Upper lobe of right lung (tissue), 1 donor: ENCODE data around the gene FUNDC1. TPM values are rescaled to one million over a fixed set of nuclear protein-coding genes. Genes with fewer than 3 reads are reported as not detected.

Source experiments
- ATAC-seq: fragments of 200-7000 bp; cut with Tn5 transposase; one replicate; pipeline ENCODE4 v1.9.1; 2020; ENCODE audit warnings: mild to moderate bottlenecking, moderate library complexity
- DNase-seq: peaks from one replicate; pipeline ENCODE4 v3.0.0-alpha.2; 2020
- H3K27ac ChIP-seq: fragments of 200-600 bp; one replicate; pipeline ENCODE4 v1.8.0; 2022
- H3K27me3 ChIP-seq: fragments of 200-600 bp; one replicate; pipeline ENCODE4 v1.8.0; 2022; ENCODE audit warnings: mild to moderate bottlenecking
- H3K36me3 ChIP-seq: fragments of 200-600 bp; one replicate; pipeline ENCODE4 v1.8.0; 2022
- H3K4me1 ChIP-seq: fragments of 200-600 bp; one replicate; pipeline ENCODE4 v1.8.0; 2022
- H3K4me3 ChIP-seq: fragments of 200-600 bp; one replicate; pipeline ENCODE4 v1.8.0; 2022; ENCODE audit warnings: mild to moderate bottlenecking
- H3K9me3 ChIP-seq: fragments of 200-600 bp; one replicate; pipeline ENCODE4 v1.8.0; 2022
- intact Hi-C: fragments of 100-400 bp; cut with DNase I; formaldehyde crosslinking; loops from one replicate; pipeline ENCODE4 v1.11.0; 2022
- long read RNA-seq: library from polyadenylated mRNA; unstranded; transcript quantifications from one replicate; pipeline ENCODE4 v2.0.0, GENCODE V29; 2021
- total RNA-seq: library from RNA; stranded (reverse); fragmentation: NEBNext Ultra II Directional; extraction: Animal tissue kit (Norgen Biotek cat#: 25700); gene quantifications from one replicate; pipeline ENCODE4 v1.2.1, GENCODE V29; 2021
- TF ChIP-seq, protein P1 (sequence below): fragments of 200-600 bp; IDR thresholded peaks from one replicate; pipeline ENCODE4 v1.8.0; 2022; ENCODE audit warnings: antibody characterized with exemption
- donor health status: DM: no; HTN: yes; CAD: no; lungs with severe emphysema.

FUNDC1 gene, protein sequence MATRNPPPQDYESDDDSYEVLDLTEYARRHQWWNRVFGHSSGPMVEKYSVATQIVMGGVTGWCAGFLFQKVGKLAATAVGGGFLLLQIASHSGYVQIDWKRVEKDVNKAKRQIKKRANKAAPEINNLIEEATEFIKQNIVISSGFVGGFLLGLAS
- total RNA-seq: 8.3 TPM
- long read RNA-seq, transcript FUNDC1-201 (5 exons, 1,196 nt): major isoform, 5 of 5 reads
- long read RNA-seq, partial matches to known transcripts: 0 of 5 reads
- long read RNA-seq, other reads (novel, unspliced or antisense): 0 of 5 reads

GRCh38 chrX:44542567-44543325 is at the start of gene FUNDC1:
TSS of gene FUNDC1 (minus strand) at chrX:44542859. CDS start at chrX:44542832, 27 bp downstream.
- H3K36me3 ChIP-seq: no peaks in the 10 kb centered on the region
- H3K27me3 ChIP-seq: no peaks in the 10 kb centered on the region
- H3K4me3 ChIP-seq: peak within 1 kb of the TSS; percentile 58
- H3K27ac ChIP-seq: peak within 1 kb of the TSS; percentile 77
- intact Hi-C loops: no loop called here
- ATAC-seq: peak; percentile 100
- H3K9me3 ChIP-seq: no peaks in the 10 kb centered on the region
- peak; percentile 96 for DNase-seq
- H3K4me1 ChIP-seq: peaks cover 3% of the 10 kb centered on the region
- TF ChIP-seq, protein P1, sequence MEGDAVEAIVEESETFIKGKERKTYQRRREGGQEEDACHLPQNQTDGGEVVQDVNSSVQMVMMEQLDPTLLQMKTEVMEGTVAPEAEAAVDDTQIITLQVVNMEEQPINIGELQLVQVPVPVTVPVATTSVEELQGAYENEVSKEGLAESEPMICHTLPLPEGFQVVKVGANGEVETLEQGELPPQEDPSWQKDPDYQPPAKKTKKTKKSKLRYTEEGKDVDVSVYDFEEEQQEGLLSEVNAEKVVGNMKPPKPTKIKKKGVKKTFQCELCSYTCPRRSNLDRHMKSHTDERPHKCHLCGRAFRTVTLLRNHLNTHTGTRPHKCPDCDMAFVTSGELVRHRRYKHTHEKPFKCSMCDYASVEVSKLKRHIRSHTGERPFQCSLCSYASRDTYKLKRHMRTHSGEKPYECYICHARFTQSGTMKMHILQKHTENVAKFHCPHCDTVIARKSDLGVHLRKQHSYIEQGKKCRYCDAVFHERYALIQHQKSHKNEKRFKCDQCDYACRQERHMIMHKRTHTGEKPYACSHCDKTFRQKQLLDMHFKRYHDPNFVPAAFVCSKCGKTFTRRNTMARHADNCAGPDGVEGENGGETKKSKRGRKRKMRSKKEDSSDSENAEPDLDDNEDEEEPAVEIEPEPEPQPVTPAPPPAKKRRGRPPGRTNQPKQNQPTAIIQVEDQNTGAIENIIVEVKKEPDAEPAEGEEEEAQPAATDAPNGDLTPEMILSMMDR: no peak

GRCh38 chrX:44585866-44586265 is 43.2 kb upstream of the FUNDC1 start:
- TF ChIP-seq, protein P1: no peak
- no peak overlapping the region for H3K4me3 ChIP-seq
- intact Hi-C loops: no loop called here

GRCh38 chrX:44580466-44580865 is 37.8 kb upstream of the FUNDC1 start:
- TF ChIP-seq, protein P1: no peak
- no peak overlapping the region for H3K4me3 ChIP-seq
- H3K9me3 ChIP-seq: no peaks in the 10 kb centered on the region
- intact Hi-C loops: no loop called here
- ATAC-seq: no peak
- no peaks in the 10 kb centered on the region for H3K36me3 ChIP-seq
- no peaks in the 10 kb centered on the region for H3K27me3 ChIP-seq
- no peak overlapping the region for H3K27ac ChIP-seq
- no peak for DNase-seq
- H3K4me1 ChIP-seq: no peaks in the 10 kb centered on the region

More at GRCh38 chrX:44585866-44586265, 43.2 kb upstream of the FUNDC1 start:
- Histone ChIP-seq H3K27me3 (no peaks in the 10 kb centered on the region), H3K4me1 (no peaks in the 10 kb centered on the region), H3K9me3 (no peaks in the 10 kb centered on the region), H3K27ac (no peak overlapping the region), H3K36me3 (no peaks in the 10 kb centered on the region)
- ATAC-seq (no peak), DNase-seq (no peak)

DNA sequence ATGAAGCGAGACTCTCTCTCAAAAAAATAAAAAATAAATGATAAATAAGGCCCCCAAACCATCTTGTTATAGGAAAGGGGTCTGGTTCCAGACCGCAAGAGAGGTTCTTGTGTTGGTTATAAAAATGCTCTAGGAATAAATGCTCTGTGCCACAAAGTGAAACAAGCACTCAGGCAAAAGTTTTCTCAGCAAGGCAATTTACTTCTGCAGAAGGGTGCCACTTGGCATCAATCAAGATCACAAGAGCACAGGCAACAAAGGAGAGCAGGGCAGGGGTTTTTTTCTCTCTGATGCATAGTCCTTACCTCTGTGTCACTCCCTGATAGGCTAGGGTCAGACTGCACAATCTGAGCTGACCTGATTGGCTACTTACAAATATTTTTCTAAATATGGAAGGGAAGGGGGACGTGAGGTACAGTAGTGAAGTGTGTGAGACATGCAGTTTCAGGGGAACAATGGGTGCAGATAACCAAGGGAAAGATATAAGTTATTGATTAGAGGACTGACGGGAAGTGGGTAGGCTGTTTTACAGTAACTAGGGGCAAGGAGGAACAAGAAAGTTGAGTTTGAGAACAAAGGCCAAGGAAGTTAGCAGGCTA is 29.8 kb upstream of the FUNDC1 start:
- intact Hi-C loops: no loop called here
- no peak for DNase-seq
- Histone ChIP-seq H3K27me3 (no peaks in the 10 kb centered on the region), H3K9me3 (no peaks in the 10 kb centered on the region), H3K27ac (no peak overlapping the region), H3K4me1 (no peaks in the 10 kb centered on the region), H3K4me3 (no peak overlapping the region), H3K36me3 (no peaks in the 10 kb centered on the region)
- no peak for ATAC-seq
- TF ChIP-seq, protein P1: no peak

- ATAC-seq (no peak), DNase-seq (no peak)
- Histone ChIP-seq H3K27ac (no peak overlapping the region), H3K4me1 (no peaks in the 10 kb centered on the region), H3K27me3 (no peaks in the 10 kb centered on the region), H3K9me3 (no peaks in the 10 kb centered on the region), H3K4me3 (no peak overlapping the region), H3K36me3 (no peaks in the 10 kb centered on the region)
- intact Hi-C loops: no loop called here
- TF ChIP-seq, protein P1: no peak
Observed at GRCh38 chrX:44570522-44570921, 27.9 kb upstream of the FUNDC1 start.
